Measurements from ENCODE around the gene STAP1.

Gene STAP1

DNA sequence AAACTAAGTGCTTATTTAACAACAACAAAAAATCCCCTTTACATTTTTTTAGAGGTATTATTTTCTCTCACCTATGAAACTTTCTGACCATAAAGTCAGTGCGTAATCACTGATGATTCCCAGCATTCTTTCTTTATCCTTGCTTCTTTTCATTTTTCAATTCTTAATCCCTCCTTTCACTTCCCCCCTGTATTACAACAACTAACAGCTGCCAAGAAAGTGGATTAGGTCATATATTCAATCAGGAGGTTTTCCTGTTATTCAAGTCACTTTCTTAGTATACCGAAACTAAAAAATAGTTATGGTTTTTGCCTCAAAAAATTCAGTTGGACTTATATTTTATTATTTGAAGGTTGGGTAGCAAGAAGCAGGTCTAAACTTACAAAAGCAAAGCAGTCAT is 2.1 kb upstream of the STAP1 start:
- no peak for DNase-seq

DNA sequence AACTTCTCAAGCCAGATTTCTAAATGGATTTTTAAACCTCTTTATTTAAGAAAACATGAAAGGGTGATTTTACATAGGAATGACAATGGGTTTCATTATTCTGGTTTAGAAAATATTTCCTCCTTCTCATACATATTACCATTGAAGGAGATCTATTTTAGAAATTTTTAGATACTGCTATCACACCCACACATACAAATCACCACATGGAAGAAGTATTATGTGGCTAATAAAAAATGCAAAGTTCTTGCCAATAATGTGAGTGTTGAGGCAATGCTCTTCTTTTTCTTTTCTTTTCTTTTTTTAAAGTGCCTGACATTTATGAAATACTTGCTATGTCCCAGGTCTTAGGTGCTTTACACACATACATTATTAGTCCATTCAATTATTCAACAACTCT is 6.8 kb downstream of the STAP1 start:
- no peak for DNase-seq

DNA sequence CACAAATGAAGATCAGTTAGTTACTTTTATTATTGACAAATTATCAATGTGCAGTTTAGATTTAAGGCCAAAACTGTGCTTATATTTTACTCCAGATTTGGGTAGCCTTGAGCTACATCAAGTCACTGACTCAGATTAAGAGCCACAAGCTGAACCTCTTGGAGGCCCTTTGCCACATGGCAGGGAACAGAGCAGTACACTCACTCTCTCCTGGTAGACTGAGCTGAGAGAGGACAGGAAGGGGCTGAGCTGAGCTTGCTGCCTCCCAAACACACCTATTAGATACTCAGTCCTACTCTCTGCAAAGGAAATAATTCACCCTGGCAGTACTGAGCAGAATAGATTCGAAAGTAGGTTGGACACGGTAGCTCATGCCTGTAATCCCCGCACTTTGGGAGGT is 7.8 kb downstream of the STAP1 start:
- DNase-seq: no peak

DNA sequence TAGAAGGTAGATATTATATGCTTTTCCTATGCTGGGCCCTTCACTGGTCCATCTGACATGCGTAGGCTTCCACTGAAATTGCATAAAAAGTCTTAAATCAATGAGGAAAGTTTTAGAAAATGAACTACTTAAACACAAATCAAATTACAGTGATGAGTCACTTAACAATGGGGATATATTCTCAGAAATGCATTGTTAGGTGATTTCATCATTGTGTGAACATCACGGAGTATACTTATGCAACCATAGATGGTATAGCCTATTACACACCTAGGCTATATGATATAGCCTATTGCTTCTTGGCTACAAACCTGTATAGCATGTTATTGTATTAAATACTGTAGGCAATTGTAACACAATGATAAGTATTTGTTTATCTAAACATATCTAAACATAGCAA is 10.3 kb downstream of the STAP1 start:
- no peak for DNase-seq

DNA sequence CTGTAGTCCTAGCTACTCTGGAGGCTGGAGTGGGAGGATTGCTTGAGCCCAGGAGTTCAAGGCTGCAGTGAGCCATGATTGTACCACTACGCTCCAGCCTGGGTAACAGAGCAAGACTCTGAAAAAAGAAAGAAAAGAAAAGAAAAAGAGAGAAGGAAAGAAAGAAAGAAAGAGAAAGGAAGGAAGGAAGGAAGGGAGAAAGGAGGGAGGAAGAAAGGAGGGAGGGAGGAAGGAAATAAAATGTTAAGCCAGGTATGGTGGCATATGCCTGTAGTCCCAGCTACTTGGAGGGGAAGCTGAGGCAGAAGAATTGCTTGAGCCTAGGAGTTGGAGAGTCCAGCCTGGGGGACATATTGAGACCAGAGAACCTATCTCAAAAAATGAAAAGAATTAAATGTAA is 12.0 kb downstream of the STAP1 start:
- no peak for DNase-seq

DNA sequence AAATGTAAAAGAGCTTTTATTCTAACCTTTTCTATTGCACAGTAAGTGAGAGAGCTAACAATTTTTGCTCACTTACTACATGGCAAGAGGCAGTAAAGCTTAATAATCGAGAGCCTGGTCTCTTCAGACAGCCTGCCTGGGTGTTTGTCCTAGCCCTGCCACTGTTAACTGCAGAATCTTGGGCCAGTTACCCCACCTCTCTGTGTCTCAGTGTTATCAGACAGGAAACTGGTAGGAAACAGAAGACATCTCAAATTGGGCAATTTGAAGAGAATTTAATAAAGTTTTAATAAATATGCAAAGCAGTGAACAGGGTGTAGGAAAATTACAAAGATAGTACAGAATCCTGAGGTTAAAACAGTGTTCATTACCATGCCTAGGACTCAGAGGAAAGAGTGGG is 13.4 kb downstream of the STAP1 start:
- peak; percentile 33 to 37 for DNase-seq

DNA sequence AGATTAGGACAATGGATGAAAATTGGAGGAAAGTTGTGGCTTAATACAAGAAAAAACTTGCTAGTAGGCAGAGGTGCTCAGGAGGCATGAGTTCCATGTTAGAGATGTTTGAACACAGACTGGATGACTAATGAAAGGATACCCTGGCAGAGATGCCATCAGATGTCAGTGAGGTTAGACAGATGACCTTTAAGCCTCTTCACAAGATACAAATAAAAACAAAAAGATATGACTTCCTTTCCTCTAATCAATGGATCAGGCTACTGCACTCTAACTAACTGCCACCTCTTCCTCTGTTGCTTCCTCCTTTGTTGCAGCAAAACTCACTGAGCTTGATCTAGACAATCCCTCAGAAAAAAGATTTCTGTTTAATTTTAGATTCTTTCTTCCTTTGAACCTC is 14.7 kb downstream of the STAP1 start:
- peak; percentile 40 to 55 for DNase-seq

DNA sequence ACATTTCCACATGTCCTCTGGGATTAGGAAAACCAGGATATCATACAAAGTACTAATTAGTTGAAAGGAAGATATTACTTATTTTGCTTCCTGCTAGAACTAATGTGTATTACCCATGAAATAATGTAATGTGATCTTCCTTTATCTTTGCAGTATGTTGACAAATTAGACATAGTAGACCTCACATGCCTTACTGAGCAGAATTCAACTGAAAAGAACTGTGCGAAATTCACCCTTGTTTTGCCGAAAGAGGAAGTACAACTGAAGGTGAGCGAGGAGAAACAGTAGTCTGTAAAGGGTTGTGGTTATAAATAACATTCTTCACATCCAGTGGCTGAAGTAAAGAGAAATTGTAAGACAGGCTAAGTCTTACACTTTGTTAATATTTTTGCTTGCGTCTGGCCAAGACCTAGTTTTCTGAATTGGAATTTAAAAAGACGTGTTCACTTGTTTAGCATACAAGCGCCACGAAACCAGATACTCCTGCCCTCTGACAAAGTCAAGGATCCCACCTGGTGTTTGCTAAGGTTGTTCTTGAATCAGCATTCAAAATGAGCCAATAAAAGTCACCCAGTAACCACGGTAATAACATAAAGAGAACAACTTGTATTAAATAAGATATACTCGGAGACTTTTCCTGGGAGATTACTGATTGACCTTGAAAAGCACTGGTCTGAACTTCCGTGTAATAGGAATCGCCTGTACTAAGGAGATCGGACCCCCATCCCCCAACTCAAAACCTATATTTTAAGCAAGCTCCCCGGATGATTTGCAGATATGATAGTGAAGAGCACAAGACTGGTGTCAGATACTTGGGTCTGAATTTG is 16.9 kb downstream of the STAP1 start:
- peak; percentile 89 to 95 for DNase-seq

DNA sequence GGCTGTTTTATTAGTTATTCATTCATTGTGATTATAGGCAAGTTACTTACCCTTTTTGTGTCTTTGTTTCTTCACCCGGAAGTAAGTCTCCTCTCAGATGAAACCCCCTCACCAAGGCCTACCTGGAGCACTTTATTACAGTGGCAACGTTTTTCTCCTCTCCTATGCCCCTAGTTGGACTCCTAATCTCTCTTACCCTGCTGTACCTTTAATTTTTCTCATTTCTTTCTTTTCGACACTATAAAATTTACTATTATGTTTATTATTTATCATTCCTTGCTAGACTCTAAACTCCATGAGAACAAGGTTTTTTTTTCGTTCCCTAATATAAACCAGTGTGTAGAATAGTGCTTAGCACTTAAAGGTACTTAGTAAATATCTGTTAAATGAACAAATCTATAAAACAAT is 17.5 kb downstream of the STAP1 start:
- DNase-seq: no peak

DNA sequence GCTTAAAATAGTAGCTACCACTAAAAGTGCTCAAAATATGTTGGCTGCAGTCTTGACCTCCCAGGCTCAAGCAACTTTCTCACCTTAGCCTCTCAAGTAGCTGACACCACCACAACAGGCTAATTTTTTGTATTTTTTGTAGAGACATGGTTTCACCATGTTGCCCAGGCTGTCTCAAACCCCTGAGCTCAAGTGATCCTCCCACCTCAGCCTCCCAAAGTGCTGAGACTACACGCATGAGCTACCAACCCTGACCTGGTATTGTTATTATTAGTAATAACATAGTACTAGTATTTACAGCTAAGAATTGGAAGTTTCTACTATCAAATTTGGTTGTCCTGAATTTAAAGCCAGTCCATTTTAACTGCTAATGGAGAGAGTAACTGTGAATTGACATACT is 18.0 kb downstream of the STAP1 start:
- DNase-seq: no peak

DNA sequence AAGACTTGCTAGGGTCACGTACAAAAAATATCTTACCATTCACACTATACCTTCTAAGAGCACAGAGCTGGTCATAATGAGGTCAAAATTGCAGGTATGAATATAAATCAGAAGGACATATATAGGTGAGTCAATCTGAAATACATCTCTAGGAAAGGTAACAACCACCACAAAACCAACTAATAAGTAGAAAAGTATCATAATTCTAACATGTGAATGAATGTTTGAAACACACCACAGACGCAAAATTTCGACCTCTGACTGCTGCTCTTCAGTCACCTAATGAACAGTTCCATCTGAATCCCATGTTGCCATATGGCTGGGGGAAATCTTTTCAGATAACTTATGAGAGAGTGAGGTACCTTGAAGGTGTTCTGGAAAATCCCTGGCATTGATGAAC is 22.1 kb downstream of the STAP1 start:
- no peak for DNase-seq

DNA sequence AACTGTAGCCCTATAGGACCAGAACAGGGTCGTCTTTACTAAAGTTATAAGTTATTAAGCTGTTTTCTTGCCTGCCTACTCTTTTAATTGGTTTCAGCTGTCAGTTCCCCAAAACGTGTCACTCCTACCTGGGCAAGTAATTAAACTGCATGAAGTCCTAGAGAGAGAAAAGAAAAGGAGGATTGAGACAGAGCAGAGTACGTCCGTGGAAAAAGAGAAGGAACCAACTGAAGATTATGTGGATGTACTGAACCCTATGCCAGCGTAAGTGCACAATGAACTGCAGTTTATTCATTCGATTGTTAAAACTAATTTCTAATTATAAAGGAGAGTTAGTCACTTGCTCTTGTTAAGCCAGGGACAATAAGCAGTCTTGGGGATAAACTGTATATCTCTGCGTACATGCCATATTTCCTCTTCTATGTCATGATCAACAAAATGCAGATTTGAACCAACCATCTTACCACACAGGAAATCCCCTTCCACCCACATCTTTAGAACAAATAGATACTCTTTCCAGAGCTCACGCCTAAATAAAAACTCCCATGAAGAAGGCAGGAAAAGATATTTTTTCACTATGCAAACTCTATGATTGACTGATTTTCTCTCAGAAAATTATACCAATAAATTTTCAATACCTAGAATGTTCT is 22.8 kb downstream of the STAP1 start:
- peak; percentile 61 to 62 for DNase-seq

DNA sequence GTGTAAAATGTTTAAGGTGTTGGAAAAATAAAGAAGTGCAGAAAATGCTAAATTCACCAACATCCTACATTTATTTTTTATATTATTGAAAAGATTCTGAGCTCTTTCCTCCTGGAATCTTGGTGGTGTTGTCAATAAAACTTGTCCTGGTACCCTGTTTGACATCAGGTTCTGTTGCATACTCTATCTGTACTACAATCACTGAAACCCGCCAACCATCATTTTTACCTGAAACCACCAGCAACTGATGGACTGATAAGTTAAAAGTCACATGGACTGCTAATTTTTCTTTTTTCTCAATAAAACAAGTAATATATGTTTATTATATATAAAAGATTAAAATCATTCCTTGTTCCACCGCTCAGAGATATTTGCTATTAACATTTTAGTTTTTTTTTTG is 23.4 kb downstream of the STAP1 start:
- no peak for DNase-seq

DNA sequence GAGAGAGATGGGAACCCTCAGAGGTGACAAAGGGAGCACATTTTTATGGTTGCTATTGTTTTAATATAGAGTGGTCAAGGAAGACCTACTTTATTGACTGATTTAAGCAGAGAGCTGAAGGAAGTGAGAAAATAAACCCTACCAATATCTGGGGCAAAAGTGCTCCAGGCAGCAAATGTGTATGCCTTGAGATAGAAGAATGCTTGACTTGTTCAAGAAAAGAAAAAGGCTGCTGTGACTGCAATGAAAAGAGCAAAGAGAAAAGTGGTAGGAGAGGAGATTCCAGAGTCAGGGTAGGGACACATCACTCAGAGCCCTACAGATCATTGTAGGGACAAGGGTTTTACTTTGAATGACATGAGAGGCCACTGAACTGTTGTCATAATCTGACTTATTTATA is 26.0 kb downstream of the STAP1 start:
- no peak for DNase-seq

DNA sequence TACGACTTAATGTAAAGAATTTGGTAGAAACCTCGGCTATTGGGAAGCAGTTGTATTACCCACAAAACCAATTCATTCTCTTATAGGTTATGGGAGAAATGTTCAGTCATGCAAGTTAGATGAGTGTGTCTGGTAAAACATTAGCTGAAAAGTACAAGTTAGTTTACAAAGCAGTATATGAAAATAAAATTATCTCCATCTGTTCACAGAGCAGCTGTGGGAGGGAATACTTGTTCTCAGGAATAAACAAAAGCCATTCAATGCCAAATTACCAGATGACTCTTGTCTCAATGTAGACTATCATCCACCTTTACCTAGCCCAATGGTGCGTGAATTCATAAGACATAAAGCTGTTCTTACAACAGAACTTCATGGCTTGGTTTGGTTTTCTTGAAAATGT is 28.6 kb downstream of the STAP1 start:
- no peak for DNase-seq

DNA sequence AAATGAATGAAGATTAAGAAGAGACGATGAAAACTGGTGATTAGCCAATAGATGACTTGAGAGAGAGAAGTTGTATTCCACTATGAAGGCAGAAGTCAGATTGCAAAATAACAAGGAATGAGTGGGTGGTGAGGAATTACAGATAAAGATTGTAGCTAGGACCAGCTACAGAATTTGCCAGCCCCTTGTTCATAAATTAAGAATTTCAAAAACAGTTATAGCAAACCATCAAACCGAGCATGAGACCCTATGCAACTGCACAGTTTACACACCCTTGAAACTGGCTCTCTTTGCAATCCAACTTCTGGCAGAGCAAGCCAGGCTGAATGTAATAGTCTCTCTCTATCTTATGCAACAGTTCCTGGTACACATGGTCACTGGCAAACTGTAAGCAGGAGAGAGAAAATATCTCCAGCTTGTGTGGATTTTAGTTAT is 35.2 kb downstream of the STAP1 start:
- peak; percentile 8 to 19 for DNase-seq

DNA sequence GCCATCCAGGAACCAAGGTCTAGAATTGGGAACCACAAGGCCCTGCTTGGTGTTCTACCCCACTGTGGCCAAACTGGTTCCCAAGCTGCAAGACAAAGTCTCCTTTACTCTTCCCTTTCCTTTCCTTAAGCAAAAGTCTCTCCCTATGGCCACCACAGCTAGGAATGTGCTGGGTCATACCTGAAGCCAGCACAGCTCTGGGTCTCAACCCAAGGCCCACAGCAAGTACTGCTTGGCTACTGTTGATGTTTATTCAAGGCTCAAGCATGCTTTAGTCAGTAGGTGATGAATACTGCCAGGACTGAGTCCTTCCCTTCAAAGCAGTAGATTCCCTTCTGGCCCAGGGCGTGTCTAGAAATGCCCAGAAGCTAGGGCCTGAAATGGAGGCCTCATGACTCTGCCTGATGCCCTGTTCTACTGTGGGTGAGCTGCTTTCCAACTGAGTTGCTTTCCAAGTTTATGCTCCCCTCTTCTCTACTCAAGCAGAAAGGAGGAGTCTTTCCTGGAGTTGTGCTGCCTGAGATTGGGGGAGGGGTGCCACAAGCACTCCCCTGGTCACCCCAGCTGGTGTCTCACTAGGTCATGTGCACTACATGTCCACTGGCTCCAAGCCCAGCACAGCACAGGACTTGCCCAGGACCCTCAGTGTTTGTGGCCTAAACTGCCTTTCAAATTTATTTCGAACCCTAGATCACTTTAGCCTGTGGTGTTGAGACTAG is 44.9 kb downstream of the STAP1 start:
- no peak for DNase-seq

DNA sequence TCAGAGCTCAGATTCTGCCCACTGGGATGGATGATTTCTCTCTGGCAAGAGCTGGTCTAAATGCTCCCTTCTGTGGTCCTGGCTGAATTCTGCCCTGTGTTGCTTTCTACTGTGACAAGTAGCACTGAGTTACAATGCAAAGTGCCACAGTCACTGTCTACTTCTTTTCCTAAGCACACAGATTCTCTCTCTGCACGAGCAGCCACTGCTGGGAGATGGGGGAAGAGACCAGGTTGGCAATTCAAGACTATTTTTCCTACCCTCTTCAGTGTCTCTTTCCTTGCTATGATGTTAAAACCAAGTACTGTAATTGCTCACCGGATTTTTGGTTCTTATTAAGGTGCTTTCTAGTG is 45.5 kb downstream of the STAP1 start:
- DNase-seq: no peak

DNA sequence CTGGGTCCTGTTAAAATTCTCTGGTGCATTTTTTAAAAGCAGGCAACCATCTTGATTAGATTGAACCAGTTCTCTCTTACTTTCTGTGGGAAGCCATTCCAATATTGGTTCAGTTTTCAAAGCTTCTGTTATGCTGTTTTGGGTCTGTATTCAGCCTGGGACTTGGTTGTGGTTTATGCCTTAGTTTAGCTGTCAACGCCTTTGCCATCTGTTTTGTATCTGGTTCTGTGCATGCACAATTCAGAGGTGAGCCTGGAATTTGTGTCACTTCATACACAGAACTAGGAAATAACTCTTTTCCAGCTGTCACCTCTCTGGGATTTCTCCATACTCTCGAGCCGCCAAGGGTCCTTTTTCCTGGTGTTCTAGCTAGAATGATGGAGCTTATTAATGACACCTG is 46.2 kb downstream of the STAP1 start:
- no peak for DNase-seq

DNA sequence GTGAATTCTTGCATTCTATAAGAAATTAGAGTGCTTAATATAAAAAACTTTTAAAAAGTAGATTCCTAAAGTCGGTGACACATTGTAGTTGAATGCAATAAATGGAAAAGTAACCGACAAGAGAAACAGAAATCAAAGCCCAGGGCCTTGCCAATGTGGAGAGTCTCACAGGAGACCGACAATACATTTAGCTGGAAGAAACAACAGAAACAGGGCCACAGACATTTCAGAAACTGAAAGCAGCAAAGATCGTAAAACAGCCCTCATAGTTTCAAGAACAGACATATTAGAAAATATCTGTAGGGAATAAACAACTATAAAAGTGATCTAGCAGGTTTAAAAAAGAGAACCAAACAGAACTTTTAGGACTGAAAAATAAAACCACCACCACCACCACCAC is 49.5 kb downstream of the STAP1 start:
- no peak for DNase-seq

DNA sequence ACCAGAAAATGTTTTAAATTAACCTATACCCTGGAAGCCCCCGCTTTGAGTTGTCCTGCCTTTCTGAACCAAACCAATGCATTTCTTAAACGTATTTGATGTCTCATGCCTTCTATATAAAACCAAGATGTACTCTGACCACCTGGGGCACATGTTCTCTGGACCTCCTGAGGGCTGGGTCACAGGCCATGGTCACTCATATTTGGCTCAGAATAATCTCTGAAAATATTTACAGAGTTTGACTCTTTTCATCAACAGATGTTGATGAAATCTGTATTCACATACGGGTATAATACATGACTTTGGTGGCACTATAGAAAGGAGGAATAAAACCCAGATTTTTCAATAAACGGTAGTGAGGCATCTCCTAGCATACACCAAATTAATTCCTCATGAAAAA is 55.7 kb downstream of the STAP1 start:
- no peak for DNase-seq

DNA sequence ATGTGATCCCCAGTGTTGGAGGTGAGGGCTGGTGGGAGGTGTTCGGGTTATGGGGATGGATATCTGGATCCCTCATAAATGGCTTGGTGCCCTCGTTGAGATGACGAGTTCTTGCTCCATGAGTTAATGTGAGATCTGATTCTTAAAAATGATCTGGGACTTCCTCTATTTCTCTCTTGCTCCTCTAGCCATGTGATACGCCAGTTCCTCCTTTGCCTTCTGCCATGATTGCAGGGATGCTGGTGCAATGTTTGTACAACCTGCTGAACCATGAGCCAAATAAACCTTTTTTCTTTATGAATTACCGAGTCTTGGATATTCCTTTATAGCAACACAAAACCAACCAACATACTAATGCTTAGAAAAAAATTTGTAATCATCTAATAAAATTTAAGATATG is 56.6 kb downstream of the STAP1 start:
- DNase-seq: peak; percentile 28 to 31

DNA sequence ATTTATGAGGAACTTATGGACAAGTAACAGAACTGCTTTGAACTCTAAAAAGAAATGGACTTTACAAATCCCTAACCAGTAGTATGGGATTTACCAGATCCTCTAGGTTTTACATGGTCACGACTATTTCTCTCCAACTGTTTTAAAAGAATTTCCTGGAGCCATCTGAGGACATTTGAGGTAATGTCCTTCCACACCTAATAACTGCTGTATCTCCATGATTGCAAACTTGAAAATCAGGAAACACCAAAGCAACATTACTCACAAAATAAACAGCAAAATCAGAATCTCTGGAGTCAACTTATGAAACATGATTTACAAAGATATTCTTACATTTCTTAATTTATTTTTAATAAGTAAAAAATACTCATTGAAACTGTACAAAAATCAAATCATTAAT is 58.0 kb downstream of the STAP1 start:
- no peak for DNase-seq

DNA sequence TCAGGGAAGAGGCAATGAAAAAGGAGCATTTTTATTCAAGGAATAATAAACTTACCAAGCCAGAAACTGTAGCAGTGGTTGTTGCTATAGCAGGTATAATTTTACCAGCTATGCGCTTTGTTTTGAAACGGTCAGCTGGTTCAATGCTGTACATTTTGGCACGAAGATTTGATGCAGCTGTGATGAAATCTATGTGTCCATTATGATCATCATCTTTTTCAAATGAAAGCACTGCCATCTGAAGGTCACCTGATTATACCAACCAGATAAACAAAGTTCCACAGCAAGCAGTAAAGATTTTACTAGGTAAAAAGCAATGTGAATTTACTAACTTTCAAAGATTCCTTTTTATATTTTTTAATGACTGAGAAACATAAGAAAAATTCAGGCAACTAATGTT is 66.4 kb downstream of the STAP1 start:
- DNase-seq: no peak
